Measurements from ENCODE around the gene MAGEA2B.
"Not testable (repeated sequence)": the region's sequence is repeated elsewhere in the genome, so short reads cannot be mapped to it uniquely, and the experiment has no call there.

The MAGEA2B gene

DNA sequence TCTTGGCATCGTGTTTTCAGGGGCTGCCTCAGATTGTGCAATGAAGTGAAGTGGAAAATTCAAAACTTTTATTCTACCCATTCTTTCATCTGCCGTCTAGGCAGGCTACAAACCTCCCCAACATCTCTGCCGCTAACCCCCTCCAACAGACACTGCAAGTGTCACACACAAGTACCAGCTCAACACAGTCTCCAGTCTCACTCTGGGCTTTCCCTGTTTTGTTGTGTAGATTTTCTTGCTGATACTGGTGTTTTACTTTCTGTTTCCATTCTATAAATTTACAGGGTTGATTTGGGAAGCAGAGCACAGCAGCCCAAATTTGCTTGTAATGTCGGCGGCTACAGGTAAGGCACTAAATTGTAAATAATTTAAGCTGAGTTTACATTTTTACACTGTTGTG is 40.4 kb downstream of the MAGEA2B start:
- not testable (repeated sequence) for DNase-seq (ENCODE audit: low read depth in 1 of 2, low spot score in 1 of 2)

DNA sequence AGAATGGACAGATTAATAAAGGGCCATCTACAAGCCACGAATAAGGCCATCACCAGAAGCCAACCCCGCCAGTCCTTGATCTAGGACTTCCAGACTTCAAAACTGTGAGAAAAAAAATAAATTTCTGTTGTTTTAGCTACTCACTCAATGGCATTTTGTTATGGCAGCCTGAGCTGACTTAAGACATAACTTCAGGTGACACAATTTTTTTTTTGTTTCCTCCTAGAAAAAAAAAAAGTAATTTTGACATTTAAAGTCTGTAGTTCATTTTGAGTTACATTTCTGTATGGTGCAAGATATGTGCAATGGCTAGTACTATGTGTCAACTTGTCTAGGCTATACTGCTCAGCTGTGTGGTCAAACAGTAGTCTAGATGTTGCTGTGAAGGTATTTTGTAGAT is 44.5 kb downstream of the MAGEA2B start, which contains the start of gene CSAG3:
Gene CSAG3 (plus strand): TSS at position 301 of the 400 bp plus-strand sequence.
- not testable (repeated sequence) for DNase-seq (ENCODE audit: low read depth in 1 of 2, low spot score in 1 of 2)

DNA sequence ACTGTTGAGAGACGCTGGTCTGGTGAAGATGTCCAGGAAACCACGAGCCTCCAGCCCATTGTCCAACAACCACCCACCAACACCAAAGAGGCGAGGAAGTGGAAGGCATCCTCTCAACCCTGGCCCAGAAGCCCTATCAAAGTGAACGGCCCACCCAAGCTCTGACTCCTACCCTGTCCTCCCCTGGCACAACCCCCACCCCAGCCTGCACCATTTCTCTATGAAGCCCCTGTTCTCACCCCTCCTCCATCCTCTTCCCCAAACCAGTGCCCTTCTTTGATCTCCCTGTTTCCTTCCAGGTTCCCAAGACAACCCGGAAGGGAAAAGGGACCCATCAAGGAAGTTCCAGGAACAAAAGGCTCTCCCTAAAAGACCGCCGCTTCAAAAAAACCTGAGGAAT is 45.1 kb downstream of the MAGEA2B start:
- DNase-seq (ENCODE audit: low read depth in 1 of 2, low spot score in 1 of 2), result not testable (repeated sequence)

DNA sequence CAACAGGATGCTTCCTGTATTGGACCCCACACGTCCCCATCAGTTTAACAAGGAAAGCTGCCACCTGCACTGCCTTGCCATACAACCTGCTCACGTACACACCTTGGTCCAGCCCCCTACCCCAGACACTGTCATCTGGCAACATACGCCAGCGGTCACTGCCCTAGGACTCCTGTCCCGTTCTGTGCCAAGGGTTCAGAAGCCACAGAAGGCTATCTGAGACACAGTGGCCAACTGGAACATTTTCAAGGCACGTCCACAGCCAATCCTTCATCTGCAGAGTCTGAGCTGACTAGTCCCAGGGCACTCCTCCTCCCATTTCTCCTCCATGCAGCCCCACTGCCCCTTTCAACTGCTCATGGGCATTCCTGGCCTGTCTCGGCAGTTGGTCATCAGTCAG is 47.2 kb downstream of the MAGEA2B start:
- not testable (repeated sequence) for DNase-seq (ENCODE audit: low read depth in 1 of 2, low spot score in 1 of 2)

DNA sequence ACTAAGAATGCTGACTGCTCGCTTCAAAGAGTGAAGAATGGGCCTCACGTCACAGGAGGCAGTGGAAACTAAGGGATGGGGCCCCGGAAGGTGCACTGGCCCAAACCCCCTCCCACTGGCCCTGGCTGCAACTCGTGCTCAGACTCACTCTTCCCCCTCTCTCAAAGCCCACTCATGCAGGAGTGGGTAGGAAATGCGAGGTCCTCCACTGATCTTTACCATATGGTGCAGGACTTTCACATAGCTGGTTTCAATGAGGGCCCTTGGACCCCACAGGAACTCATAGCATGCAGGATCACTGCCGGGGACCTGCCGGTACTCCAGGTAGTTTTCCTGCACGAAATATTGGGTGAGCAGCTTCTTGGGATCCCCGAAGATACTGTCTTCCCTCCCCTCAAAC is 52.1 kb downstream of the MAGEA2B start:
- DNase-seq (ENCODE audit: low read depth in 1 of 2, low spot score in 1 of 2), result not testable (repeated sequence)
